IPS DF 4.7 (cell line): Measurements from ENCODE around the gene EXO5.
"Not testable (repeated sequence)": the region's sequence is repeated elsewhere in the genome, so short reads cannot be mapped to it uniquely, and the experiment has no call there.

Experiments used
- DNase-seq: peaks from one replicate; pipeline ENCODE4 v3.0.0-alpha.2; 2013; ENCODE audit warnings: low spot score; ENCODE audit errors: extremely low read depth

Gene EXO5, protein sequence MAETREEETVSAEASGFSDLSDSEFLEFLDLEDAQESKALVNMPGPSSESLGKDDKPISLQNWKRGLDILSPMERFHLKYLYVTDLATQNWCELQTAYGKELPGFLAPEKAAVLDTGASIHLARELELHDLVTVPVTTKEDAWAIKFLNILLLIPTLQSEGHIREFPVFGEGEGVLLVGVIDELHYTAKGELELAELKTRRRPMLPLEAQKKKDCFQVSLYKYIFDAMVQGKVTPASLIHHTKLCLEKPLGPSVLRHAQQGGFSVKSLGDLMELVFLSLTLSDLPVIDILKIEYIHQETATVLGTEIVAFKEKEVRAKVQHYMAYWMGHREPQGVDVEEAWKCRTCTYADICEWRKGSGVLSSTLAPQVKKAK

DNA sequence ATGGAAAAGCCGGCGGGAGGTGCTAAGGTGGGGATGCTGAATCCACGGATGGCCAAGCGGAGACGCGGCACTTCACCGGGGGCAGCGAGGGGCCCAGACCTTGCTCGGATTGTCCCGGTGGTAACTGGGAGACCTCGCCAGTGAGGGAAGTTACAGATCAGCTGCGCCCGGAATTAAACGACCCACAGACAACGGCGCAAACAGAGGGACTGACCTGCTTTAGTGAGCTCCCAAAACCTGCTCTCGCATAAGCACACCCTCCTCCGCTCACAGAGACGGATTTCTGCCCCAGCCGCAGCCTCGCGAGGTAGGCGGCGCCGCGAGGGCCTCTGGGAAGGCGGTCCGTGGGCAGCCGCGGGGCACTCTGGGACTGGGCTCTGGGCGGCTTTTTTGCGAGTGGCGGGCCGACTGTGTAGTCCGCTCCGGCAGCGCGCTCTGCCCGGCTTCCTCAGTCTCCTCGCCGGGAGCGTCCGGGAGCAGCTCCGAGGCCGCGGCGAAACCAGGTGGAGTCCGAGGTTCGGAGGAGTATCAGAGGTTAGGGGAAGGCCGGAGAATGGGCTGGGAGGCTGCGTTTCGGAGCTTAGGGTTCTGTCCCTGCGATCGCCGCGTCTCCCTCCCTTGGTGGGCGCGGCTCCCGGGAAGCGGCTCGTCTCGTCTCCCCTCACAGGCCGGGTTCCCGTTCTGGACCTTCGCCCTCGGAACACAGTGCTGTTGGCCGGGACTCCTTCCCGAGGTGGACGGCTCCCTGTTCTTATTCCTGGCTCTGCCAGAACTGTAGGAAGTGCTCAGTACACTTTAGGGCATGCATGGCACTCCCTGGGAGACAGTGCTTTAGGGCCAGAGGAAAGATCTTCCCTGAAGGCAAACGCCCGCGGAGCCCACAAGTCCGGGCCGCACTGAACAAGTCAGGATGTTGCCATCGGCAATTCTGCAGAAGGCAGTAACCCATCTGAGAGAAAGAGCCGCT is at the start of gene EXO5:
EXO5 (plus strand) TSS at position 393 of the 967 bp plus-strand sequence. CDS start 5,778 bp downstream, outside the sequence.
- DNase-seq = no peak

DNA sequence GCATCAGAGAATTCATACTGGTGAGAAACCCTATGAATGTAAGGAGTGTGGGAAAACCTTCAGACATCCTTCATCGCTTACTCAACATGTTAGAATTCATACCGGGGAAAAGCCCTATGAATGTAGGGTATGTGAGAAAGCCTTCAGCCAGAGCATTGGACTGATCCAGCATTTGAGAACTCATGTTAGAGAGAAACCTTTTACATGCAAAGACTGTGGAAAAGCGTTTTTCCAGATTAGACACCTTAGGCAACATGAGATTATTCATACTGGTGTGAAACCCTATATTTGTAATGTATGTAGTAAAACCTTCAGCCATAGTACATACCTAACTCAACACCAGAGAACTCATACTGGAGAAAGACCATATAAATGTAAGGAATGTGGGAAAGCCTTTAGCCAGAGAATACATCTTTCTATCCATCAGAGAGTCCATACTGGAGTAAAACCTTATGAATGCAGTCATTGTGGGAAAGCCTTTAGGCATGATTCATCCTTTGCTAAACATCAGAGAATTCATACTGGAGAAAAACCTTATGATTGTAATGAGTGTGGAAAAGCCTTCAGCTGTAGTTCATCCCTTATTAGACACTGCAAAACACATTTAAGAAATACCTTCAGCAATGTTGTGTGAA is 45.5 kb upstream of the EXO5 start:
- no peak for DNase-seq

DNA sequence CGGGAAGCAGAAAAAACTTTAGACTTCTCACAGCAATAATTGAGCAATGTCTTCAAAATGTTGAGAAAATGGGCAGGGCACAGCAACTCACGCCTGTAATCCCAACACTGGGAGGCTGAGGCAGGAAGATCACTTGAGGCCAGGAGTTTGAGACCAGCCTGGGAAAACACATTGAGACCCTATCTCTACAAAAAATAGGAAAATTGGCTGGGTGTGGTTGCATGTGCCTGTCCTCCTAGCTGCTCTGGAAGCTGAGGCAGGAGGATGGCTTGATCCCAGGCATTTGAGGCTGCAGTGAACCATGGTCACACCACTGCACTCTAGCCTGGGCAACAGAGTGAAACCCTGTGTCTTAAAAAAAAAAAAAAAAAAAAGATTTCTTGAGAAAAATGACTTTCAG is 39.2 kb upstream of the EXO5 start:
- DNase-seq = no peak

DNA sequence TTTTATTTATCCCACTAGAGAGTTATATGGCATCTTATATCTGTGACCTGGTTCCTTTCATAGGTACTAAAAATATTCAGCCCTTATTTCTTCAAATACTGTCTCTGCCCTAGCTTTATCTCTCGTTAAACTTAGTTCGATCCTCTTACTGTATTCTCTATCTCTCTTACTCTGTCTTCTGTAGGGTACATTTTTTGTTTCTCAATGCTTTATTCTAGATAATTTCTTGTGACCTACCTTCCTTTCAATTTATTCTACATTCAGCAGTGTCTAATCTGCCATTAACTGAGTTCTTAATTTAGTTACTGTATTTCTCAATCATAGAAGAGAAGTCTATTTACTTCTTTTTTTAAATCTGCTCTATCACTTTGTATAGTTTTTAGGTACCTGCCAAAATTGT is 33.3 kb upstream of the EXO5 start:
- no peak for DNase-seq

DNA sequence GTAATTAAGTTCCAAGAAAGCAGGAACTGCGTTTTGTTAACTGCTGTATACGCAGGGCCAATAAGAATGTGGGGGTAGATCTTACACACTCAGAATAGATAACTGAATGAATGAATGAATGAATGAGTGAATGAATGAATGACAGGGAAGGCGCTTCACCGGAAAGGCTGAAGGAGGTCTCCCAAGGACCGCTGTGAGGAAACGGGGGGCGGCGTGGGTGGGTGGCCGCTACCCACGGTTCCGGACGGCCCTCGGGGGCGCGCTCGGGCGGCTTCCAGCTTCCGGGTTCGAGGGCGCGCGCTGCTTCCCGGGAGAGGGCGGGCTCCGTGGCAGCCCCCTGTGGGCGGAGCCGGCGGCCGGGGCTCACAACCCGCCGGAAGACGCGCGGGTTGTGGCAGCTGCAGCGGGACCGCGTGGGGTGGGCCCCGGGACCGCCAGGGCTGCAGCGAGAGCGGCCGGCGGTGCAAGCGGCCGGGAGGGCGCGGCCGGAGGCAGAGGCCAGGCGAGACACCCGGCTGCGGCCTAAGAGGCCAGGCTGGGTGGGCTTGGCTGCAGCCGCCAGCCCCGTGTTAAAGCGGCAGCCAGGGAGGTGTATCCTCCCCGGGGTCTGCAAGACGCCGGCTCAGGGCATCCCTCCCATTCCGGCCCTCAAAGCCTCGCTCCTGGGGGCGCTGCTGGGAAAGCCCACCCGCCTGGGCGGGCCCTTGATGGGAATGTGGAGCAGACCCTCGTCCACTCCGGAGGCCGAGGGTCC is 31.5 kb upstream of the EXO5 start, which contains the start of gene ZFP69:
ZFP69 (plus strand) TSS at position 367 of the 754 bp plus-strand sequence. CDS start 2,072 bp downstream, outside the sequence.
- DNase-seq = no peak

DNA sequence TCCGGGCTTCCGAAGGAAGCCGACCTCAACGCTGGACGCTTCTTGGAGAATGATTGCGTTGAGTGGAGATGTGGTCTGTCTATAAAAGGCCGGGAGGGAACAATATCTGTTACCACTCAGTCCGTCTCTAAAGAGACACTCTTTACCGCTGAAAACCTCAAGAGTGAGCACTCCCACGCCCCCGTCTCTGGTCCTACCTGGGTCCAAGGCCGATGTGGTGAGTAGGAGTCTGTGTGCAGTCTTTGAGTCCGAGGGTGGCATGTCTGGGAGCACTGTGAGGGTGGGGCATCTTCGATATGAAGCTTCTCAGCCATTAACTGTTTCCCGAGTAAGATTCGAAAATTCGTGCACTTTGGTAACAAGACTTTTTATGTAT is 30.9 kb upstream of the EXO5 start:
- no peak for DNase-seq

DNA sequence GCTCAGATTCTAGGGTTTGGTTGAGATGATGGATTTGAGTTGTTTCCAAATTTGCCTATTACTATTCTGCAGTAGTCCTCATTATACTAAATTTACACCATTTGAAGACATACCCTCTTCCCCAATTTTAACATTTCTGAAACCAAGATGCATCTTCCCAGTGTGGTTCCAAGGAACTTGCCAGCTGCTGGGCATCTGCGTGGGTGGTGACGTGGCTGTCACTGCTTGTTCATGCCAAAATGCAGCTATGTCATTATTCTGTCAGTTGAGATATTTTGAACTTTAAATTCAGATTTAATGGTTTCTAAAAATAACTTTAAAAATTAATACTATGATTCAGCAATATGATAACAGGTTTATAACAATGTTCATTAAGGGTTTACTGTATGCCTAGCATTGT is 30.3 kb upstream of the EXO5 start:
- no peak for DNase-seq

DNA sequence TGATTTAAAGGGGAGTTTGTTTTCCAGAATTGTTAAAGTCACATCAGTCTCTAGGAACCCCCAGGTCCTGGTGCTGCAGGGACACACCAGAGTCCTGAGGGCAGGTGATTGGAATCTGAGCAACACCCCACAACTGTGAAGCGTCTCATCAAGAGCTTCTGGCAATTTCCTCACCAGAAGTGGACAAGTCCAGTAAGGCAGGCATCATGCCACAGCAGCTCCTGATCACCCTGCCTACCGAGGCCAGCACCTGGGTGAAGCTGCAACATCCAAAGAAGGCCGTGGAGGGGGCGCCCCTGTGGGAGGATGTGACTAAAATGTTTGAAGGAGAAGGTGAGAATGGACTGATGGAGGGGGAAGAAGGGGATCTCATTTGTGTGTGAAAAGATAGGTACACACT is 29.4 kb upstream of the EXO5 start:
- no peak for DNase-seq

DNA sequence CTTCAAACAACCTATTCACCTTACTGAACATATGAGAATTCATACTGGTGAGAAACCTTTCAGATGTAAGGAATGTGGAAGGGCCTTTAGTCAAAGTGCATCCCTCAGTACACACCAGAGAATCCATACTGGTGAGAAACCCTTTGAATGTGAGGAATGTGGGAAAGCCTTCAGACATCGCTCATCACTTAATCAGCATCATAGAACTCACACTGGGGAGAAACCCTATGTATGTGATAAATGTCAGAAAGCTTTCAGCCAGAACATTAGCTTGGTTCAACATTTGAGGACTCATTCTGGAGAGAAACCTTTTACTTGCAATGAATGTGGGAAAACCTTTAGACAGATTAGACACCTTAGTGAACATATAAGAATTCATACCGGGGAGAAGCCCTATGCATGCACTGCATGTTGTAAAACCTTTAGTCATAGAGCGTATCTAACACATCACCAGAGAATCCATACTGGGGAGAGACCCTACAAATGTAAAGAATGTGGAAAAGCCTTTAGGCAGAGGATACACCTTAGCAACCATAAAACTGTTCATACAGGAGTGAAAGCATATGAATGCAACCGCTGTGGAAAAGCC is 13.2 kb upstream of the EXO5 start:
- no peak for DNase-seq

DNA sequence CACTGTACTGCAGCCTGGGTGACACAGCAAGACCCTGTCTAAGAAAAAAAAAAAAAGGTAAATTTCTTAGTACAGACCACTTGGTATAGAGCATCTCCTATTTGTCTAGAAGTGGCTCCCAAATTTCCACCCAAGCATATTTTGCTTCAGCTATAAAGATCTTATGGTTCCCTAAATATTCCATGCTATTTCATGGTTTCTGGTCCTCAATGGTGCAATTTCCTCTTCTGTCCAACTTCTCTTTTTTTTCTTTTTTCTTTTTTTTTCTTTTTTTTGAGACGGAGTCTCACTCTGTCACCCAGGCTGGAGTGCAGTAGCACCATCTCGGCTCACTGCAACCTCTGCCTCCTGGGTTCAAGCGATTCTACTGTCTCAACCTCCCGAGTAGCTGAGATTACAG is 5.9 kb upstream of the EXO5 start:
- not testable (repeated sequence) for DNase-seq

DNA sequence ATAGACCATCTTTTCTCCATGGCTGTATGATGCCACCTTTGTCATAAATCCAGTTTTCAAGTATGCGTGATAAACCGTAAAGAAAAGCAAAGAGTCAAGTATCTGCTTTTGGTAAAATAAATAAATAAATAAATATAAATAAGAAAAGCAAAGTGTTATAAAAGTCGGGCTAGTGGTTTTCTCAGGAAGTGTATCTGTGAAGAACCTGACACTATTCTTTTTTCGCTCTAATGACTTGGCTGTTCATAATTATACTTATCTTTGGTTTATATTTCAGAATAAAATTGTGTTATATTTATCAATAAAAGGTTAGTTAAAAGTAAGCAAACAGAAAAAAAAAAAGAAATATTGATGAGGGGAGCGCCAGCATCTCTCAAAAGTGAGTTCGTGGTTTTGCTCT is 594 bp upstream of the EXO5 start:
- no peak for DNase-seq

DNA sequence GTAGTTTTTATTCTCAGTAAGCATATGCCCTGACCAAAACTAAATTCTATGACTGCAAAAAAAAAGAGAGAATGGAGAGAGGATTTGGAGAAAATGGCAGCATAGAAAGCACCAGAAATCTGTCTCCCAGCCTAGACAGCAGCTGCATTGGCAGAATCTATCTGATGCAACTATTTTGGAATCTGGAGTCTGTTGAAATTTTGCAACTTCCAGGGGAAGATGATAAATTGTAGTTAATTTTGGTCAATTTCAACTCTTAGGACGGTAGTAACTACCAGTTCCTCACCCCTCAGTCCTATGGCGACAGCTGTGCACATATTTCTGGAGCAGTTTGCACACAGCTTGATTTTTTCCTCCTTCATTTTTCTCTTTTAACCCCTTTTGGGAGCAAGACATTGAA is 10.9 kb downstream of the EXO5 start:
- no peak for DNase-seq

DNA sequence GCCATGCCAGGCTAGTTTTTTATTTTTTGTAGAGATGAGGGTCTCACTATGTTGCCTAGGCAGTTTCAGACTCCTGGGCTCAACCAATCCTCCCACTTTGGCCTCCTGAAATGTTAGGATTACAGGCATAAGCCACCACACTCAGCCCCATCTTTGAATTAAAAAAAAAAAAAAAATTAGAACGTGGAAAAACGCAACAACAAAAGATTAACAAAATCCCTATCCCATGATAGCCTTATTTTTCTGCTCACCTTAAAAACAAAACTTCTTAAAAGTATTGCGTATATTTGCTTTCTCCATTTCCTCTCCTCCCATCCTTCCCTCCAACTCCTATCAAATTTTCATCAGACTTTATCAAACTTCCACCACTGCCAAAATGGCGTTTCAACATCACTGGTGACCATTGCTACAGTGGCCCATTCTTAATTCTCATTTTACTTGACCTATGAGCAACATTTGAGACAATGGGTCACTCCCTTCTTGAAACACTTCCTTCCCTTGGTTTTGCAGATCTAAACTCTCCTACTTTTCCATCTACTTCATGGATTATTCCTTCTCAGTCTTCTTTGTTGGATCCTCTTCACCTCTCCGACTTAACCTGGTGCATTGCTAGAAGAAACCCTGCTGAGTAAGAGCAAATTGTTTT is 22.3 kb downstream of the EXO5 start:
- no peak for DNase-seq

DNA sequence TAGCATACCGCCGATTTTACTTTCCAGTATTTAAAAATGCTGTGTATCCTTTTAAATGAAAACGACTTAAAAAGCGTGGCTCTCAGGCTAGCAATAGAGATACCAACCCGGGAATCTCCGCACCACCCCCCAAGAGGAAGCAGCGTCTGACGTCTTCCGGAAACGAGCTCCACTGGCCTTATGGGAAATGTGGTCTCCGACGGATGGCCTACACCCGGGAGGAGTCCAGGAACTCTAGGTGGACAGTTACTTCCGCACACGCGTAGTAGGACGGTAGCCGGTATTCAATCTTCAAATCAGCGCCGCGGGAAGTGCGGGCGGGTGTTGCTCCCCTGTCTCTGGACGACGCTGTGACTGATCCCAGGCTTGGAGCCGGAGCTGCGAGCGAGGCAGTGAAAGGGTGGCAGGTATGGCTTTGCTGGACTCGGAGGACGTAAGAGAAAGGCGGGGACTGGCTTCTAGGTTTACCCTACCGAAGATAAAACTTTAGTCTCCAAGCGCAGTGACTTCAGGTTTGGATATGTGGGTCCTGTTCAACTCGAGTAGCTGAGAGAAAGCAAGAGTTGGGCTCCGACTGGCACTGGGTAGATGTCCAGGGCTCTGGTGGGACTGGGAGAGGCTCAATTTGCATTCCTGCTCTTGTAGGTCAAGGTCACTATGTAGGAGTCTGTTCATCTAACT is 23.0 kb downstream of the EXO5 start, which contains the start of gene ZNF684:
ZNF684 (plus strand) TSS at position 257 of the 681 bp plus-strand sequence. CDS start 1,530 bp downstream, outside the sequence.
- DNase-seq = no peak

DNA sequence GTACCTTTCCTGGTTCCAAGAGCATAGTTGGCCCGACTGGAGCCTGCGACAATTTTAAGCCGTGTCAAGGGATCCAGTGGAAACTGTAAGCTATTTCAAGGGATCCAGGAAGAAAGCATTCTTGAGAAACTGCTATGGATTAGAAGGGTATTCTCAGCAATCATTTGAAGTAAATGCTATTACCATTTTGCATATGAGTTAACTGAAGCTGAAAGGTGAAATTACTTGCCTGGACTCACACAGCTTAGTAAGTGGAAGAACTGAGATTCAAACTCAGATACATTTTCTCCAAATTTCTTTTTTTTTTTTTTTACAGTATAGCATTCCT is 23.5 kb downstream of the EXO5 start:
- no peak for DNase-seq

DNA sequence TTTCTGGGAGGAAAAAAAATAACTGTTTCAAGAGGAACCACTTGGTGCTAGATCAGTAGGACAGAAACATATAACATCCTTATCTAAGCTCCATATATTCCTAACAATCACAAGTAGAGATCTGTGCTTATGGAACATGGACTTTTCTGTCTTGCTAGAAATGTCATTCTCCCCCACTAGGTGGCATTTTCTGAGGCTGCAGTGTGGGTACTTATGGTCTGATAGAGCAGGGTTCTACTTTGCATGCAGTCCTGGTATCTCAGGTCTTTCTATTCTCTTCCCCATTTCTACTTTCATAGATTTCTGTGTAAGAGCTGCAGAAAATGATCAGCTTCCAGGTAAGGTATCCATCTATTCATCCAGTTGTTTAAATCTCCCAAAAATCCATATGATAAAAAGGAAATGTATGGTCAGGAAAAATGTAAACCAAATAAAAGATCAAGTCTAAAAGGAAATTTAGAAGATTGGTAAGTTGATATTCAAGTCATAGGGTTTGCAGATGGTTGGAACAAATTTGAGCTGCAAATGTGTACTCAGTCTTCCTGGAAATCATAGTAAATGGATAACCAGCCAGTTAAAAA is 24.4 kb downstream of the EXO5 start:
- no peak for DNase-seq

DNA sequence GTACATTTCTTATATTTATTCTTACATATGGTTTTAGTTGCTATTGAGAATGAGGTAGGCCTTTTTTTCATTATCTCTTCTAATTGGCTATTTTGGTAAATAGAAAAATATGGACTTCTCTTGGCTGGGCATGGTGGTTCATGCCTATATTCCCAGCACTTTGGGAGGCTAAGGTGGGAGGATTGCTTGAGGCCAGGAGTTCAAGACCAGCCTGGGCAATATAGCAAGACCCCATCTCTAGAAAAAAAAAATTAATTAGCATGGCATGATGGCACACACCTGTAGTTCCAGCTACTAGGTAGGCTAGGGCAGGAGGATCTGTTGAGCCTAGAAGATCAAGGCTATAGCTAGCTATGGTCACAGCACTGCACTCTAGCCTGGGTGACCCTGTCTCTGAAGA is 26.0 kb downstream of the EXO5 start:
- no peak for DNase-seq

DNA sequence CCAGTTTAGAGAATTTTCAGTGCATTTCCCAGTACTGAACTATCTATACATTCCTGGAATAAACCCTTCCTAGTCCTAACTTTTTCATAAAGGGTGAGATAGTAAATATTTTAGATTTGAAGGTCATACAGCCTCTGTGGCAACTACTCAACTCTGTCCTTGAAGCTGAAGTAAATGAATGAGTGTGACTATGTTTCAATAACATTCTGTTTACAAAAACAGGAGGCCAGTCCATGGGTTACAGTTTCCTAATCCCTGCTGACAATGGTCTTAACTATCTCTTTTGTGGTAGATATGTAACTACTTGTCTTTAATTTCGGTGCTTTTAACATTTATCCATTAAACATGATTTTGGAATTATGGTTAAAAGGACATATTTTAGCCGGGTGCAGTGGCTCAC is 27.2 kb downstream of the EXO5 start:
- DNase-seq = no peak

DNA sequence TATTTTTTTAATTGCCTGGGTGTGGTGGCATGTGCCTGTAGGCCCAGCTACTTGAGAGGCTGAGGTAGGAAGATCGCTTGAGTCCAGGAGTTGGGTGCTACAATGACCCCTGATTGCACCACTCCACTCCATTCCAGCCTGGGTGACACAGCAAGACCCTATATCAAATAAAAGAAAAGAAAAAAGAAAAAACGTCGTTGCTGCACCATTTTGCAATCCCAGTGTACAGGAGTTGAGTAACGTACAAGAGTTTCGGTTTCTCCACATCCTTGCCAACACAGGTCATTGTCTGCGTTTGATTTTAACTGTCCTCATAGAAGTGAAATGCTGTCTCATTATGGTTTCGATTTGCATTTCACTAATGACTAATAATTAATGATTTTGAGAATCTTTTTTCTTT is 30.8 kb downstream of the EXO5 start:
- DNase-seq = no peak
